Right lobe of liver (tissue), 6 donors: ENCODE data around the gene PIP4K2B. TPM values are rescaled to one million over a fixed set of nuclear protein-coding genes. Genes with fewer than 3 reads are reported as not detected.
A peak's percentile ranks its signal among the peaks of the same experiment; 100 is the strongest.

Experiments used
- ATAC-seq, 4 donors: fragments of 200-7000 bp; cut with Tn5 transposase; one replicate each; pipeline ENCODE4 v1.9.1; 2020; ENCODE audit warnings: mild to moderate bottlenecking in 4 of 4, moderate library complexity in 4 of 4
- DNase-seq, 3 donors: peaks; one replicate each; pipeline ENCODE4 v3.0.0-alpha.2; 2020
- H3K27ac ChIP-seq, 3 donors: fragments of 200-600 bp; one replicate each; pipeline ENCODE4 v1.8.0; 2022
- H3K27me3 ChIP-seq, 2 donors: fragments of 200-600 bp; one replicate each; pipeline ENCODE4 v1.8.0; 2022
- H3K36me3 ChIP-seq, 4 donors: fragments of 200-600 bp; sonication (generic) in 1 of 4; one replicate each; pipeline versions ENCODE4 v1.5.1 to v1.8.0; 2017 to 2022; ENCODE audit warnings: control low read depth in 1 of 4
- H3K4me1 ChIP-seq, 4 donors: fragments of 200-600 bp; sonication (generic) in 1 of 4; one replicate each; pipeline versions ENCODE4 v1.5.1 to v1.8.0; 2017 to 2022; ENCODE audit warnings: control low read depth in 1 of 4
- H3K4me3 ChIP-seq, 3 donors: fragments of 200-600 bp; one replicate each; pipeline ENCODE4 v1.8.0; 2022
- H3K9me3 ChIP-seq, 4 donors: fragments of 200-600 bp; sonication (generic) in 1 of 4; one replicate each; pipeline versions ENCODE4 v1.5.1 to v1.8.0; 2017 to 2022; ENCODE audit warnings: control low read depth in 1 of 4
- CTCF ChIP-seq, 4 donors: fragments of 200-600 bp in 3 of 4; fragments of 450-650 bp in 1 of 4; IDR thresholded peaks; one replicate each; pipeline versions ENCODE4 v1.5.1 to v1.8.0; 2016 to 2022; ENCODE audit warnings: antibody characterized with exemption in 4 of 4, mild to moderate bottlenecking in 2 of 4
- POLR2A ChIP-seq: fragments of 450-650 bp; IDR thresholded peaks from one replicate; pipeline ENCODE4 v1.6.1; 2017; ENCODE audit warnings: antibody characterized with exemption, mild to moderate bottlenecking
- WGBS: methylation state at CpG from one replicate; pipeline ENCODE4 v1.1.6; 2018; ENCODE audit warnings: low coverage, low lambda C conversion rate; ENCODE audit not compliant: insufficient coverage; ENCODE audit errors: missing lambda C conversion rate; 5-methylcytosine and 5-hydroxymethylcytosine counted together
- intact Hi-C, 2 donors: fragments of 100-400 bp; cut with DNase I; formaldehyde crosslinking; loops; one replicate each; pipeline versions ENCODE4 v1.11.2 to v1.14.1; 2022
- total RNA-seq, 6 experiments: library from RNA; depleted of rRNA in 2 of 6; stranded (reverse); fragments of >200 nt in 2 of 6; fragmentation: NEBNext Ultra II Directional in 3 of 6; extraction: Animal tissue kit (Norgen Biotek cat#: 25700) in 3 of 6; gene quantifications; one replicate each; pipeline versions ENCODE4 v1.1.0 to v1.2.4, GENCODE V29; 2016 to 2023
- donor health status: DM: no; HTN: yes; CAD: no.
- donor health status: DM: no; HTN: no; CAD: no.
- donor health status: DM: no; HTN: no; CAD: no.
- donor health status: DM: no; HTN: yes; CAD: no.
- donor health status: DM: no; HTN: yes; CAD: no.

Gene PIP4K2B
- total RNA-seq, 6 experiments from 2014 or later: 11.5 to 19.5 (median 15.4) TPM

- peaks cover 0 to 44% (median 3%) of the 10 kb centered on the region in 4 donors for H3K4me1 ChIP-seq
- no peak for TF ChIP-seq POLR2A
- TF ChIP-seq CTCF (IDR thresholded peaks at IDR 0.05): no peak
- no peak overlapping the region for H3K4me3 ChIP-seq
- no peaks in the 10 kb centered on the region for H3K27me3 ChIP-seq
- DNase-seq: peak in 1 of 3 donors; percentile 50
- intact Hi-C loops: no loop called here
- H3K9me3 ChIP-seq: no peaks in the 10 kb centered on the region
- no peak for ATAC-seq
- no CpG with 5 or more reads among the region's 4 CpGs for WGBS
- no peaks in the 10 kb centered on the region for H3K36me3 ChIP-seq
- H3K27ac ChIP-seq: no peak overlapping the region
These were observed 53.8 kb downstream of the PIP4K2B start for GRCh38 chr17:38745545-38745944.

GRCh38 chr17:38743556-38744171 is 55.7 kb downstream of the PIP4K2B start:
- Histone ChIP-seq H3K36me3 (no peaks in the 10 kb centered on the region), H3K27me3 (no peaks in the 10 kb centered on the region), H3K27ac (no peak overlapping the region), H3K4me1 (peaks cover 0 to 27% (median 2%) of the 10 kb centered on the region in 4 donors), H3K9me3 (no peaks in the 10 kb centered on the region), H3K4me3 (no peak overlapping the region)
- DNase-seq (peak in 1 of 3 donors; percentile 48), ATAC-seq (no peak)
- intact Hi-C loops: no loop called here
- 76% methylated on average over 4 of the region's 4 CpGs for WGBS
- TF ChIP-seq CTCF (IDR thresholded peaks at IDR 0.05) (no peak), POLR2A (no peak)

GRCh38 chr17:38742411-38743308 is 56.7 kb downstream of the PIP4K2B start:
- no peak for TF ChIP-seq CTCF (IDR thresholded peaks at IDR 0.05)
- no peak for TF ChIP-seq POLR2A
- ATAC-seq: peak in 3 of 4 donors; percentile 29 to 42 (median 30)
- 69% methylated on average over 14 of the region's 22 CpGs for WGBS
- no peak overlapping the region for H3K4me3 ChIP-seq
- peak overlapping the region in 2 of 3 donors; percentile 36 to 40 for H3K27ac ChIP-seq
- intact Hi-C loops: no loop called here
- DNase-seq: peak in 1 of 3 donors; percentile 52
- H3K9me3 ChIP-seq: no peaks in the 10 kb centered on the region
- no peaks in the 10 kb centered on the region for H3K27me3 ChIP-seq
- H3K4me1 ChIP-seq: peaks cover 0 to 21% (median 0%) of the 10 kb centered on the region in 4 donors
- no peaks in the 10 kb centered on the region for H3K36me3 ChIP-seq

GRCh38 chr17:38741921-38742410 is 57.4 kb downstream of the PIP4K2B start:
- H3K4me1 ChIP-seq: peaks cover 0 to 18% (median 0%) of the 10 kb centered on the region in 4 donors
- H3K4me3 ChIP-seq: no peak overlapping the region
- no peaks in the 10 kb centered on the region for H3K9me3 ChIP-seq
- TF ChIP-seq POLR2A (no peak), CTCF (IDR thresholded peaks at IDR 0.05) (no peak)
- WGBS: 63% methylated on average over 1 of the region's 7 CpGs
- no peaks in the 10 kb centered on the region for H3K27me3 ChIP-seq
- H3K27ac ChIP-seq: peak overlapping the region in 2 of 3 donors; percentile 36 to 40
- intact Hi-C loops: no loop called here
- H3K36me3 ChIP-seq: no peaks in the 10 kb centered on the region
- ATAC-seq: peak; percentile 58 to 87 (median 72)
- peak; percentile 51 to 85 (median 83) for DNase-seq
